ENCODE results near the gene UPF2. TPM values are rescaled to one million over a fixed set of nuclear protein-coding genes. Genes with fewer than 3 reads are reported as not detected.

The UPF2 gene
- 10 to 100 TPM in 3 of 6 experiments, 1 to 10 TPM in 3; 8.7 to 12.6 (median 9.8) TPM for total RNA-seq
- long read RNA-seq, partial matches to known transcripts = 1 of 3 reads
- long read RNA-seq, other reads (novel, unspliced or antisense) = 2 of 3 reads

GRCh38 chr10:12042797-12043651 is at the start of gene UPF2:
Gene UPF2 (minus strand): TSS chr10:12042809. CDS start chr10:12035423, 7,386 bp downstream.
- H3K36me3 ChIP-seq = no peaks in the 10 kb centered on the region
- intact Hi-C loops (cut with DNase I) = no loop called here
- peak within 1 kb of the TSS; percentile 84 to 98 (median 98) for H3K4me3 ChIP-seq
- DNase-seq = peak; percentile 98 to 99 (median 98)
- peaks cover 0 to 34% (median 9%) of the 10 kb centered on the region in 4 donors for H3K4me1 ChIP-seq
- WGBS (ENCODE audit: insufficient coverage, low coverage, low lambda C conversion rate, missing lambda C conversion rate) = under 1% methylated on average over 42 of the region's 56 CpGs
- peak; percentile 91 to 96 (median 92) for ATAC-seq
- H3K9me3 ChIP-seq = no peaks in the 10 kb centered on the region
- TF ChIP-seq POLR2A (IDR thresholded peaks at IDR 0.05) (no peak), CTCF (IDR thresholded peaks at IDR 0.05) (no peak)
- no peaks in the 10 kb centered on the region for H3K27me3 ChIP-seq
- peak within 1 kb of the TSS; percentile 91 to 100 (median 99) for H3K27ac ChIP-seq

- ATAC-seq = no peak
- 87% methylated on average over 4 of the region's 4 CpGs for WGBS (ENCODE audit: insufficient coverage, low coverage, low lambda C conversion rate, missing lambda C conversion rate)
- no peaks in the 10 kb centered on the region for H3K4me1 ChIP-seq
- H3K4me3 ChIP-seq = no peak overlapping the region
- no peaks in the 10 kb centered on the region for H3K27me3 ChIP-seq
- no peak overlapping the region for H3K27ac ChIP-seq
- TF ChIP-seq CTCF (IDR thresholded peaks at IDR 0.05) (no peak), POLR2A (IDR thresholded peaks at IDR 0.05) (no peak)
- H3K9me3 ChIP-seq = no peaks in the 10 kb centered on the region
- DNase-seq = no peak
- peaks cover 0 to 85% (median 25%) of the 10 kb centered on the region in 4 donors for H3K36me3 ChIP-seq
- intact Hi-C loops (cut with DNase I) = no loop called here
Measured at GRCh38 chr10:12091421-12091820, 48.8 kb upstream of the UPF2 start.

GRCh38 chr10:12088919-12089318 is 46.3 kb upstream of the UPF2 start:
- no peaks in the 10 kb centered on the region for H3K9me3 ChIP-seq
- intact Hi-C loops (cut with DNase I) = no loop called here
- TF ChIP-seq POLR2A (IDR thresholded peaks at IDR 0.05) (no peak), CTCF (IDR thresholded peaks at IDR 0.05) (no peak)
- peak overlapping the region in 1 of 3 donors; percentile 19 for H3K27ac ChIP-seq
- ATAC-seq = peak in 3 of 4 donors; percentile 48 to 64 (median 63)
- no peaks in the 10 kb centered on the region for H3K27me3 ChIP-seq
- no peak overlapping the region for H3K4me3 ChIP-seq
- H3K4me1 ChIP-seq = no peaks in the 10 kb centered on the region
- DNase-seq = no peak
- WGBS (ENCODE audit: insufficient coverage, low coverage, low lambda C conversion rate, missing lambda C conversion rate) = 47% methylated on average over 14 of the region's 14 CpGs
- H3K36me3 ChIP-seq = peaks cover 0 to 88% (median 32%) of the 10 kb centered on the region in 4 donors

- Histone ChIP-seq H3K4me1 (peaks cover 0 to 5% (median 0%) of the 10 kb centered on the region in 4 donors), H3K27ac (no peak overlapping the region), H3K27me3 (no peaks in the 10 kb centered on the region), H3K9me3 (no peaks in the 10 kb centered on the region), H3K4me3 (no peak overlapping the region), H3K36me3 (peaks cover 0 to 66% (median 34%) of the 10 kb centered on the region in 4 donors)
- WGBS (ENCODE audit: insufficient coverage, low coverage, low lambda C conversion rate, missing lambda C conversion rate) = 95% methylated on average over 4 of the region's 6 CpGs
- intact Hi-C loops (cut with DNase I) = no loop called here
- ATAC-seq = no peak
- no peak for DNase-seq
- TF ChIP-seq CTCF (IDR thresholded peaks at IDR 0.05) (no peak), POLR2A (IDR thresholded peaks at IDR 0.05) (no peak)
Measured at GRCh38 chr10:12081879-12082557, 39.4 kb upstream of the UPF2 start.
